Globus pallidus (tissue), 1 donor: ENCODE results near the gene SMIM20.
"Not testable (repeated sequence)": the region's sequence is repeated elsewhere in the genome, so short reads cannot be mapped to it uniquely, and the experiment has no call there.

Experiments
- DNase-seq: peaks from one replicate; pipeline ENCODE4 v3.0.0-alpha.2; 2015; ENCODE audit warnings: low spot score

Gene SMIM20

DNA sequence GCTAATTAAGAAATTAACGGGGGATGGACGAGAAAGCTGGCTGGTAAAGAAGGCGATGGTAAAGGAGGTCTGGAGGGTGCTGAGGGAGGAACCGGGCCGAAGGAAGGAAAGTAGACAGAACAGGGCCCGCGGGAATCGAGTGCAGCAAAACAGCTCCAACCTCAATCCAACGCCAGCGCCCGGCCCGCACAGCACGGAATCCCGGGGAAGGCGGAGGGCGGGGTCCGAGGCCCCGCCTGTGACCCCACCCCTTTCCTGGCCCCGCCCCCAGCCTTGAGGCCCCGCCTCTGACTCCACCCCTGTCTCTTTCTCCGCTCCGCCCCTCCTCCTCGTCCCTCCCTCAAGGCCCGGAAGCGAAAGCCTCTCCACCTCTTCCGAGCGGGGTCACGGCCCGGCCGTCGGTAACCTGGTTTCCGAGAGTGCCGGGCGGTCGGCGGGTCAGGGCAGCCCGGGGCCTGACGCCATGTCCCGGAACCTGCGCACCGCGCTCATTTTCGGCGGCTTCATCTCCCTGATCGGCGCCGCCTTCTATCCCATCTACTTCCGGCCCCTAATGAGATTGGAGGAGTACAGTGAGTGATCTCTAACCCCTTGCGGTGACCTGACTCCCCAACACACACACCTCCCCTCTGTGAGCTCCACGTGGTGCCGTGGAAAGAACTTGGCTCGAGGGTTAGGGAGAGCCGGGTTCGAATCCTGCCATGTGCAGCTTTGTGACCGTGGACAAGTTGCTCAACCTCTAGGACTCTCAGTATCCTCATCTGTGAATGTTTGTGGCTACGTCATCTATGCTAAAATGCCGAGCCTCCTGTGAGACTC, at the start of gene SMIM20:
TSS of gene SMIM20 (plus strand) at position 370 of the 819 bp plus-strand sequence. CDS start at position 464, 94 bp downstream.
- DNase-seq, result peak; percentile 92

GRCh38 chr4:25865586-25865985, 48.4 kb upstream of the SMIM20 start:
- no peak for DNase-seq

DNA sequence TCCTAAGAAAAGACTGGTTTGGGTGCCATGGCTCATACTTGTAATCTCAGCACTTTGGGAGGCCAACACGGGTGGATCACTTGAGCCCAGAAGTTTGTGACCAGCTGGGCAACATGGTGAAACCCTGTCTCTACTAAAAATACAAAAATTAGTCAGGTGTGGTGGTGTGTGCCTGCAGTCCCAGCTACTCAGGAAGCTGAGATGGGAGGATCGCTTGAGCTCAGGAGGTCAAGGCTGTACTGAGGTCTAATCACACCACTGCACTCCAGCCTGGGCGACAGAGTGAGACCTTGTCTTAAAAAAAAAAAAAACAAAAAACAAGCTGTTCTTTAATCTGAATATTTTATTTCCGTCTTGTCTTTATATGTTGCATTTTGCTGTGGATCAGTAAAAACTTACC, 47.6 kb upstream of the SMIM20 start:
- DNase-seq, result not testable (repeated sequence)

DNA sequence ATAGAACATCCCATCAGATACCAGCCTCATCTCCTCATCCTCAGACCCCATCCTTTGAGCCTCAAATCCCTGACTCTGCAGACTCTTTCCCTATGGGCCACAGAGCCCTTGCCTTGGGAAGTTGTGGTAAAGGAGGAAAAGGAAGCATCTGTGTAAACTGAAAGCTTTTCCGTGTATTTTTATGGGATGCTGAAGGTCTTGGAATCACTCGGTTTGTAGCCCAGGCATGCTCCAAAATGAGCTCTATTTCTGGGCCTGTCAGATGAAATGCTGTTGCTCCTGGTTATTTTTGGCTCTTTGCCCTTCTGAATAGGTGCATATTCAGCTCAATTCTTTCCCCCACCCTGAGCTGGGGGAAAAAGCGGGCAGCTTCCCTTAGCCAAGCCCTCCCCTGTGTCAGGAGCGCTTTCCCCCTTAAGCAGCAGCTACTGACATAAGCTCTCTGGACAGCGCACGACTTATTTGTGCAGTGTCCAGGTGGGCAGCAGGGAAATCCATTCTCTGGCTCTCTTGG, 46.2 kb upstream of the SMIM20 start:
- DNase-seq, result no peak

GRCh38 chr4:25870081-25870480, 43.9 kb upstream of the SMIM20 start:
- no peak for DNase-seq

DNA sequence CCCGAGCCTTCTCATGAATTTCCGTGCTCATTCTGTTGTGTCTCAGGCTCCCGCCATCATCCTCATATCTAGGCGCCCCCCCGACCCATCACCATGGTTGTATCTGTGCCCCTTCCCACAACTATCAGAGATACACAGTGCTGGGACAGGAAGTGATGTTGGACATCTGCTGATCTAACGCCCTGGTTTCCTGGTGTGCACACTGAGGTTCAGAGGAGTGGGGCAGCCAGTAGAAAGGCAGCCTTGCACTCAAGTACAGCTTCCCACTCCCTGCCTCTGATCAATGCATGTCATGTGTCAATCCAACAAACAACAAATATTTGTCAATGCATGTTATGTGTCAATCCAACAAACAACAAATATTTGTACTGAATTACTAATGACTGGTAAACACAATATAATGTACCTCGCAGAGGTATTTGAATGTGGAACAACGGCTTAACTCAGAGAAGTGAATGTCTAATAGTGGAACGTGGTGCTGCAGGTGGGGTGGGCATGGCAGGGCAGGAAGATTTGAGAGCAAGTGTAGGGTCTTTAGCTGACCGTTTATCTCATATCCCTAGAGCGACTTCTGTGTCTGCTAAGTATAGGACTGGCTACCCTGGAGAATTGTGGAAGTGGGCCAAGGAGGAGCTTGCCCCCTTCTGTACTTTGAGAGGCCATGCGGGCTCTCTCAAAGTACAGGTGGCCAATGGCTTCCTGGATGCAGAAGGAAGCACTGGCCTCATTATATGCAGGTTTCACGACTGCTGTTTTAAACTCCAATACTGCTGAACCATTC, 41.0 kb upstream of the SMIM20 start:
- no peak for DNase-seq

- DNase-seq, result no peak
These were observed 40.3 kb upstream of the SMIM20 start for GRCh38 chr4:25873632-25874129.

- no peak for DNase-seq
These were observed 39.4 kb upstream of the SMIM20 start for GRCh38 chr4:25874655-25875054.

GRCh38 chr4:25875281-25875745, 38.7 kb upstream of the SMIM20 start:
- DNase-seq, result no peak

- no peak for DNase-seq
These were observed 35.3 kb upstream of the SMIM20 start for GRCh38 chr4:25878676-25879075.

GRCh38 chr4:25879091-25879584, 34.9 kb upstream of the SMIM20 start:
- no peak for DNase-seq

GRCh38 chr4:25879587-25879986, 34.4 kb upstream of the SMIM20 start:
- no peak for DNase-seq

DNA sequence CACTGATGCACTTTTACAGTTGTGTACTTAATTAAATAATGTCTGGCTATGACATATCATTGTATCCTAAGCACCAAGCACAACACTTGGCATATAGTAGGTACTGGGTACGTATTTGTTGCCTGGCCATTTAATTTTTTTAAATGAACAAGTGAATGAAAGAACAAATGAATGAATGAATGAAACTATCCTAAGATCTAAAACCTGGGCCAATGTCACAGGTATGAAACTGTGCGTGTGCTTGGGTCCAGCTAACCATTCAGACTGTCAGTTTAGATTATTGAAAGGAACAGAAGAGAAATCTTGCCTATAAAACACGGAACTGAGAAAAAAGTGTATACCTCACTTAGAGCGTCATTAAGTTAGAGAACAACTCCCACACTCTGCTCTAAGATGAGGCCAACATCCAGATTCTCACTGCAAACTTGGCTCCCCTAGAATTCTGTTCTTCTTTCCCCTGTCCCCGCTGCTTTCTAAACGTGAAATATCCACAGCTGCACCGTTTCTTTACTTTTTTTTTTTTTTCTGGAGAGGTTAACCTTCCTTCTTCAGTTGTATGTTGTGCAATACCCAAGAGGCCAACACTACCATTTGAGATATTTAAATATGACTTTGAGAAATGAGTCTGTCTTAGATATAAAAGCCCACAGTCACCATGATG, 33.9 kb upstream of the SMIM20 start:
- DNase-seq, result no peak

DNA sequence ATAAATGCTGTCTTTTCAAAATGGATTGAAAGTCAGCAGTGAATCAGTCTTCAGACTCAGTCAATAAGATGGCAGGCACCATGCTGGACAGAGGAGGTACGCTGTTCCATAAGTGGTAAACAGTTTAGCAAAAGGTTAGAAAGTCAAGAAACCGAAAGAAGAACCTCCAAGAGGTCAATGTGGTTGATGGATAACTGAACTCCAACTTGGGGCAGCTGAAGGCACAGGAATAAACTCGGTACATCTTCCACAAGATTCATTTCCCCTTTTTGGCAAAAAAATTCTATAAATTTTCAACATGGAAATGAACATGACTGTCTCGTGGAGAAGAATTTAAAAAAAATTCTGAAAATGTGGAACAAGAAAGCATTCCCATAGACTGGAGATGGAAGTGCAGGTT, 32.8 kb upstream of the SMIM20 start:
- no peak for DNase-seq

- DNase-seq, result no peak
These were observed 31.8 kb upstream of the SMIM20 start for GRCh38 chr4:25882226-25882625.

DNA sequence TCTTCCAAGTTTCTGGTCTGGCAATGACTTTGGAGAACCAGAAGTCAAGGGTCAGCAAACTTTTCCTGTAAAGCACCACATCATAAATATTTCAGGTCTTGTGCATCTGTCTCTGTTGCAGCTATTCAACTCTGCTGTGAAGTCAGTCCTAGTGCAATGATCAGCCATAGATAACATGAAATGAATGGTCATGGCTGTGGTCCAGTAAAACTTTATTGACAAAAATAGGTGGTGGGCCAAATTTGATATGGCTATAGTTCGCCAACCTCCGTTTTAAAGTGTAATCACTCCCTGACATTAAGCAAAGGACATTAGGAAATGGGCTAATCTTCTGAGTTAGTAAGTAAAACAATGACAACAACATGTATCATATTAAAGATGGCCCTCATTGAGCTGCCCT, 30.5 kb upstream of the SMIM20 start:
- DNase-seq, result no peak

DNA sequence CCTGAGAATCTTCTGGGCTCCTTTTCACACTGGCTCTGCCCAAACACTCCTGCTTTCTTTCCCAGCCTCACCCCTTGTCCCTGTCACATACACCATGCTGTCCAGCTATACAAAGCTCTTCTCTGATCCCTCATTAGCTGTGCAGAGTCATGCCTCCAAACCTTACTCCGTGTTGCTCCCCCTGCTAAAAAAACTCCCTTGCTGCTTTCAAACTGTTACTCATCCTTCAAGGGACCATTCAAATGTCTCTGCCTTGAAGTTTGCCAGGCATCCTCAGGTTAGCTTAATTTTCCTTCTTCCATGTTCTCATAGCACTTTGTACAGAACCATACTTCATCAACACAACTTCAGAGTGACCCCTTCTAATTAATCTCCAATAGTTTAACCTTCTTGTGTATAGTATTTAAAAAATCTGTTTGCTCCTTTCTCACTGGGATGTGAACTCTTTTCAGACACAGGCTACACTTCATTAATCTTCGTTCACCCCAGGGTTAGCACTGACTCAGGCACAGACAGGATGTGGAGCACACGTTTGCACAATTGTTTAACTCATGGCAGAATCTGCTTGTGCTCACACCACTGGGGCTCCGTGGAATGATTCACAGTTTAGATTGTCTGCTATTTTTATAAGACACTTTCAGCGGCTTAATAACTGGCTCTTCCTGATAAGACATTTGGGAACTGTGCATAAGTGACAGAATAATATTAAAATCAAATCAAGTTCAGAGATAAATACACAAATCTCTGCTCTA, 29.8 kb upstream of the SMIM20 start:
- DNase-seq, result no peak

- no peak for DNase-seq
These were observed 25.2 kb upstream of the SMIM20 start for GRCh38 chr4:25888781-25889180.

GRCh38 chr4:25889589-25890503, 24.2 kb upstream of the SMIM20 start:
- no peak for DNase-seq
